CMK (cell line): ENCODE data around the gene MIA3.
"Not testable (repeated sequence)": the region's sequence is repeated elsewhere in the genome, so short reads cannot be mapped to it uniquely, and the experiment has no call there.

ENCODE experiments used
- DNase-seq: peaks from one replicate; pipeline ENCODE4 v3.0.0-alpha.2; 2010; ENCODE audit warnings: low read depth

Gene MIA3

GRCh38 chr1:222663431-222663934 is 45.6 kb downstream of the MIA3 start:
- DNase-seq = no peak

GRCh38 chr1:222665964-222666363 is 48.1 kb downstream of the MIA3 start:
- no peak for DNase-seq

- not testable (repeated sequence) for DNase-seq
Measured at GRCh38 chr1:222668184-222668583, 50.3 kb downstream of the MIA3 start.

GRCh38 chr1:222669107-222669506 is 51.2 kb downstream of the MIA3 start:
- not testable (repeated sequence) for DNase-seq

- no peak for DNase-seq
Measured at GRCh38 chr1:222670110-222670509, 52.2 kb downstream of the MIA3 start.

- DNase-seq = no peak
Measured at GRCh38 chr1:222680080-222680479, 62.2 kb downstream of the MIA3 start.

- no peak for DNase-seq
Measured at GRCh38 chr1:222691016-222691415, 73.1 kb downstream of the MIA3 start.

GRCh38 chr1:222694927-222695326 is 77.0 kb downstream of the MIA3 start:
- no peak for DNase-seq

- DNase-seq = no peak
Measured at GRCh38 chr1:222696741-222697140, 78.8 kb downstream of the MIA3 start.

GRCh38 chr1:222697203-222697602 is 79.3 kb downstream of the MIA3 start:
- no peak for DNase-seq

- no peak for DNase-seq
Measured at GRCh38 chr1:222697826-222698225, 79.9 kb downstream of the MIA3 start.

- DNase-seq = no peak
Measured at GRCh38 chr1:222702210-222702609, 84.3 kb downstream of the MIA3 start.

GRCh38 chr1:222704260-222704659 is 86.4 kb downstream of the MIA3 start:
- no peak for DNase-seq

- no peak for DNase-seq
Measured at GRCh38 chr1:222706815-222707214, 88.9 kb downstream of the MIA3 start.

GRCh38 chr1:222709700-222710153 is 91.8 kb downstream of the MIA3 start:
- DNase-seq = peak; percentile 18

GRCh38 chr1:222711319-222712252 is 93.7 kb downstream of the MIA3 start:
- DNase-seq = peak; percentile 72

GRCh38 chr1:222712253-222713090 is 94.6 kb downstream of the MIA3 start, which contains the start of the genes AIDA and BROX:
Gene AIDA, minus strand, starts transcription at chr1:222712491. Its CDS starts 174 bp downstream, at chr1:222712317.
Gene BROX, plus strand, starts transcription at chr1:222712564. Its CDS starts 3,136 bp downstream, at chr1:222715700.
- DNase-seq = peak; percentile 51

GRCh38 chr1:222713091-222713961 is 95.4 kb downstream of the MIA3 start:
- DNase-seq = peak; percentile 91

- no peak for DNase-seq
Measured at GRCh38 chr1:222716393-222716792, 98.5 kb downstream of the MIA3 start.
